Motor neuron (in vitro differentiated cells): ENCODE results near the gene KLHL17. TPM values are rescaled to one million over a fixed set of nuclear protein-coding genes. Genes with fewer than 3 reads are reported as not detected.
"Not testable (repeated sequence)": the region's sequence is repeated elsewhere in the genome, so short reads cannot be mapped to it uniquely, and the experiment has no call there.

Source experiments
- ATAC-seq, 8 experiments: fragments of 200-7000 bp; cut with Tn5 transposase; replicated peaks in 6 of 8; 2 replicates each; pipeline ENCODE4 v1.8.0; 2021; ENCODE audit warnings: mild to moderate bottlenecking in 8 of 8, moderate library complexity in 8 of 8
- H3K27ac ChIP-seq, 2 donors: fragments of 250-450 bp; sonication (Bioruptor Pico); 2 replicates each; pipeline ENCODE4 v1.9.0; 2021; ENCODE audit warnings: antibody characterized with exemption in 2 of 2, mild to moderate bottlenecking in 2 of 2, moderate library complexity in 1 of 2
- H3K4me1 ChIP-seq, 2 donors: fragments of 250-450 bp; sonication (Bioruptor Pico); replicated peaks in 1 of 2; 2 replicates each; pipeline ENCODE4 v1.6.1; 2021; ENCODE audit warnings: antibody characterized with exemption in 2 of 2, mild to moderate bottlenecking in 2 of 2, moderate library complexity in 1 of 2
- H3K4me3 ChIP-seq, 5 donors: fragments of 250-450 bp; sonication (Bioruptor Pico); 2 replicates each; pipeline ENCODE4 v1.9.0; 2021; ENCODE audit warnings: antibody characterized with exemption in 5 of 5, mild to moderate bottlenecking in 5 of 5, moderate library complexity in 4 of 5
- WGBS, 10 experiments: fragments of 450-650 bp; shearing (Covaris generic); methylation state at CpG; one replicate each; pipeline ENCODE4 v1.0.0; 2022; 5-methylcytosine and 5-hydroxymethylcytosine counted together
- in situ Hi-C, 9 experiments: fragments of 400-800 bp; cut with MboI; loops; one replicate each; pipeline ENCODE4 v1.15.0; 2021; ENCODE audit warnings: low sequenced_read_pairs in 9 of 9, low pct_unique_long_range_greater_than_20kb in 2 of 9; ENCODE audit not compliant: unreplicated experiment in 9 of 9
- total RNA-seq, 8 experiments: library from RNA; unstranded; fragments of 300-600 nt; gene quantifications; 2 replicates each; pipeline versions ENCODE4 v1.2.3 to v1.2.4, GENCODE V29; 2022

KLHL17 gene
- total RNA-seq, 8 experiments from 2014 or later, result 4.1 to 24.6 (median 7.3) TPM

GRCh38 chr1:973459-974292 lies 13.3 kb downstream of the KLHL17 start:
- Histone ChIP-seq H3K27ac (no peak overlapping the region), H3K4me3 (no peak overlapping the region), H3K4me1 (peaks cover 0 to 8% of the 10 kb centered on the region in 2 donors)
- in situ Hi-C loops, result no loop called here
- no peak for ATAC-seq
- WGBS, 10 experiments, result 16 to 42% methylated on average over 4 to 11 of the region's 28 CpGs; no CpG with 5 or more reads in 8 of the 10 experiments

DNA sequence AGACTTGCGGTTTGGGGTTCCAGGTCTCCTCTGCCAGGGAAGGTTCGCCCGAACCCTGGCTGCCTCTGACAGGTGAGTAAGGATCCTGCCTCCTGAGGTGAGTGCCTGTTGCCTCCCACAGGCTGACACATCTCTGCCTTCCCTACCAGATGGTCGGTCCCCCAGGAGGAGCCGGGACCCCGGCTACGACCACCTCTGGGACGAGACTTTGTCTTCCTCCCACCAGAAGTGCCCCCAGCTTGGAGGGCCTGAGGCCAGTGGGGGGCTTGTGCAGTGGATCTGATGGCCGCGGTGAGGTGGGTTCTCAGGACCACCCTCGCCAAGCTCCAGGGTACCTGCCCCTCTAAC lies 13.9 kb downstream of the KLHL17 start:
- Histone ChIP-seq H3K4me3 (no peak overlapping the region), H3K27ac (no peak overlapping the region), H3K4me1 (peaks cover 0 to 8% of the 10 kb centered on the region in 2 donors)
- in situ Hi-C loops, result no loop called here
- ATAC-seq, result no peak
- 60 to 71% methylated on average over 2 to 9 of the region's 11 CpGs; no CpG with 5 or more reads in 8 of the 10 experiments for WGBS, 10 experiments

- Histone ChIP-seq H3K4me3 (no peak overlapping the region), H3K27ac (no peak overlapping the region), H3K4me1 (peaks cover 0 to 8% of the 10 kb centered on the region in 2 donors)
- in situ Hi-C loops, result no loop called here
- ATAC-seq, result no peak
- WGBS, 10 experiments, result 45 to 86% (median 70%) methylated on average over 4 to 14 of the region's 17 CpGs; no CpG with 5 or more reads in 3 of the 10 experiments
These were observed 14.4 kb downstream of the KLHL17 start for GRCh38 chr1:974687-975328.

DNA sequence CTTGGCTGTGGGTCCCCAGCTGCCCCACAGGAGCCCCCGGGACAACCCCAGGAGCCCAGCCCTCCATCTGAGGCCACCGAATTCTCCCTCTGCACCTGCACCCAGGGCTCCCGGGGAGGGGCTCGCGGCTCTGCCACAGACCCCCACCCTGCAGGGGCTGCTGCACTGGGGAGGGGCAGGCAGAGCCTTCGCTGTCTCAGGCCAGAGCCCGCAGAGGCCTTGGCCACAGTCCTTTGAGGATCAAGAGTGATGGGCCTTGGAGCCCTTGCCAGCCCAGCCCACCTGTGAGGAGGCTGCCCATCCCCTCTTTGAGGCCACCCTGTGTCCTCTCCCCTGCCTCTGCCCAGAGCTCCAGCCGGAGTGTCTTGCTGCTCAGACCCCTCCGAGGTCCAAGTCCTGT lies 15.0 kb downstream of the KLHL17 start:
- ATAC-seq, result no peak
- Histone ChIP-seq H3K4me3 (no peak overlapping the region), H3K27ac (no peak overlapping the region), H3K4me1 (peaks cover 0 to 11% of the 10 kb centered on the region in 2 donors)
- 13% methylated on average over 1 of the region's 9 CpGs; no CpG with 5 or more reads in 9 of the 10 experiments for WGBS, 10 experiments
- in situ Hi-C loops, result no loop called here

GRCh38 chr1:975896-976683 lies 15.7 kb downstream of the KLHL17 start:
- no peak overlapping the region for H3K4me3 ChIP-seq
- in situ Hi-C loops, result no loop called here
- peaks cover 0 to 17% of the 10 kb centered on the region in 2 donors for H3K4me1 ChIP-seq
- peak; percentile 77 to 97 (median 84) for ATAC-seq
- H3K27ac ChIP-seq, result no peak overlapping the region
- 2 to 6% (median 3%) methylated on average over 3 to 14 of the region's 40 CpGs; no CpG with 5 or more reads in 7 of the 10 experiments for WGBS, 10 experiments

DNA sequence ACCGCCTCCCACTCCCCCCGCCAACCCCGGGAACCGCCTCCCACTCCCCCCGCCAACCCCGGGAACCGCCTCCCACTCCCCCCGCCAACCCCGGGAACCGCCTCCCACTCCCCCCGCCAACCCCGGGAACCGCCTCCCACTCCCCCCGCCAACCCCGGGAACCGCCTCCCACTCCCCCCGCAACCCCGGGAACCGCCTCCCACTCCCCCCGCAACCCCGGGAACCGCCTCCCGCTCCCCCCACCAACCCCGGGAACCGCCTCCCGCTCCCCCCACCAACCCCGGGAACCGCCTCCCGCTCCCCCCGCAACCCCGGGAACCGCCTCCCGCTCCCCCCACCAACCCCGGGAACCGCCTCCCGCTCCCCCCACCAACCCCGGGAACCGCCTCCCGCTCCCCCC lies 16.4 kb downstream of the KLHL17 start:
- H3K27ac ChIP-seq, in situ Hi-C loops, H3K4me3 ChIP-seq, ATAC-seq: not testable (repeated sequence)
- peaks cover 0 to 17% of the 10 kb centered on the region in 2 donors for H3K4me1 ChIP-seq
- WGBS, 10 experiments, result no CpG with 5 or more reads among the region's 39 CpGs

GRCh38 chr1:978069-978834 lies 17.9 kb downstream of the KLHL17 start:
- no peak for ATAC-seq
- in situ Hi-C loops, result no loop called here
- Histone ChIP-seq H3K4me3 (no peak overlapping the region), H3K27ac (no peak overlapping the region), H3K4me1 (peaks cover 0 to 17% of the 10 kb centered on the region in 2 donors)
- 50 to 83% (median 80%) methylated on average over 1 of the region's 44 CpGs; no CpG with 5 or more reads in 7 of the 10 experiments for WGBS, 10 experiments

GRCh38 chr1:978835-979743 lies 18.7 kb downstream of the KLHL17 start:
- in situ Hi-C loops, result no loop called here
- WGBS, 10 experiments, result 72 to 86% (median 80%) methylated on average over 3 to 13 of the region's 60 CpGs; no CpG with 5 or more reads in 5 of the 10 experiments
- H3K4me1 ChIP-seq, result peaks cover 0 to 19% of the 10 kb centered on the region in 2 donors
- no peak overlapping the region for H3K27ac ChIP-seq
- ATAC-seq, result peak in 1 of 8 experiments; percentile 1
- H3K4me3 ChIP-seq, result no peak overlapping the region

DNA sequence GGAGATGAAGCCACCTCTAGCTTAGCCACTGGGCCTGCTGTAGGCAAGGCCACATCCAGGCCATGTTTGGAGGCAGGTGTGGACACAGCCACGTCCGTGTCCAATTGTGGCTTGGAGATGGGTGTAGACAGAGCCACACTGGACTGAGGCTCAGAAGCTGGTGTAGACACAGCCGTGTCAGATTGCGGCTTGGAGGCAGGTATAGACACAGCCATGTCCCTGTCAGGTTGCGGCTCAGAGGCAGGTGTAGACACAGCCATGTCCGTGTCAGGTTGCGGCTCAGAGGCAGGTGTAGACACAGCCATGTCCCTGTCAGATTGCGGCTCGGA lies 19.3 kb downstream of the KLHL17 start:
- 47 to 88% (median 77%) methylated on average over 2 to 9 of the region's 9 CpGs; no CpG with 5 or more reads in 5 of the 10 experiments for WGBS, 10 experiments
- in situ Hi-C loops, result no loop called here
- ATAC-seq, result no peak
- Histone ChIP-seq H3K4me3 (no peak overlapping the region), H3K4me1 (peaks cover 0 to 22% of the 10 kb centered on the region in 2 donors), H3K27ac (no peak overlapping the region)

- Histone ChIP-seq H3K4me1 (peaks cover 0 to 22% of the 10 kb centered on the region in 2 donors), H3K27ac (no peak overlapping the region), H3K4me3 (no peak overlapping the region)
- in situ Hi-C loops, result no loop called here
- ATAC-seq, result no peak
- WGBS, 10 experiments, result 70 to 86% (median 80%) methylated on average over 2 to 4 of the region's 13 CpGs; no CpG with 5 or more reads in 7 of the 10 experiments
These were observed 19.8 kb downstream of the KLHL17 start for GRCh38 chr1:980137-980571.

DNA sequence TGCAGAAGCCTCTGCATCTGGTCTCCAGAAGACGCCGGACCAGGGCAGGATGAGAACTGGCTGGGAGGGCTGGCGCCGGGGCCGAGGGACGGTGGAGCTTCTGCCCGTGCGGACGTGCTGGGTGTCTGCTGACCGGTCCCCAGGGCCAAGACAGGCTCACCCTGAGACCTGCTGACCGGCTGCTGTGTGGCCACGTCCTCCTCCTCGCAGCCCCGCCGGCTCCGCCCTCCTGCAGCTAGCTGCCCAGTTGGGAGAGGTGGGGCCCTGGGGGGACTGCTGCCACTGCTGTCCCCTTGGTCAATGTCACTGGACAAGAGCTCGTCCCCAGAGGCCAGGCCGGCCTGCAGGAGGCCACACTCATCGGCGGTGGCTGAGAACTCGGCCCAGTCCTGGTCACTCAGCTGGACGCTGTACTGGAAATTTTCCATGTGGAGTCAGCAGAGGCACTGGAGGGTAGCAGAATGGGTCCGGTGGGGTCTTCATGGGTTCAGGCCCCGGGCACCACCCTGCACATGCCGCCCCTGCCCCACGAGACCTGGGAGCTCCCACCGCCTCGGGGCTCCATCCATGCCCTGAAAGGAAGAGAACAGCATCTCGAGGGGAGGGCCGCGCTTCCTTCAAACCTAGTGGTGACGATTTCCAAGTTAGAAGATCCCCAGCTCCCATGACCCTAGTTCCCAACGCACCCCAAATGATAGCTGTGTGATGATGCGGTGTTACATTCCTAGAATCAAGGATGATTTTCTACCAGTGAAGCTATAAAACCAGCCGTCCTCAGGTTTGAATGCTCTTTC lies 20.4 kb downstream of the KLHL17 start:
- Histone ChIP-seq H3K27ac (peak overlapping the region in 1 of 2 donors; percentile 28), H3K4me3 (no peak overlapping the region), H3K4me1 (peaks cover 0 to 20% of the 10 kb centered on the region in 2 donors)
- peak in 7 of 8 experiments; percentile 7 to 53 (median 26) for ATAC-seq
- in situ Hi-C loops, result no loop called here
- WGBS, 10 experiments, result 20 to 94% (median 58%) methylated on average over 1 to 20 of the region's 35 CpGs; no CpG with 5 or more reads in 6 of the 10 experiments
